HepG2 (cell line): Measurements from ENCODE around the gene CNOT1. TPM values are rescaled to one million over a fixed set of nuclear protein-coding genes. Genes with fewer than 3 reads are reported as not detected.

Experiments
- ATAC-seq: fragments of 200-7000 bp; cut with Tn5 transposase; 3 replicates; pipeline ENCODE4 v1.9.1; 2020; ENCODE audit warnings: mild to moderate bottlenecking, moderate library complexity
- BruUV-seq: library from RNA; stranded (reverse); fragments of 400-500 nt; replicated peaks from 2 replicates; lab custom pipeline; 2021; lab: Mats Ljungman, UMichigan
- CTCF ChIA-PET: fragments of 300-600 bp; formaldehyde crosslinking; extraction: SDS; loops from one replicate; lab custom pipeline; 2021; ENCODE audit warnings: low total read pairs, inconsistent platforms, low intra/inter-chr PET ratio; lab: Yijun Ruan, JAX
- POLR2A ChIA-PET: fragments of 350-600 bp; sonication (Branson Sonifier 250); formaldehyde crosslinking; loops from one replicate; lab custom pipeline; 2020; ENCODE audit warnings: antibody characterized with exemption, inconsistent platforms; lab: Yijun Ruan, JAX
- DNase-seq: peaks from one replicate; pipeline ENCODE4 v3.0.0-alpha.2; 2015; ENCODE audit warnings: low spot score
- FAIRE-seq: peaks from 3 replicates; lab custom pipeline; 2011; peaks lifted over from hg19 to GRCh38; lab: Jason Lieb, UNC
- H2AFZ ChIP-seq: one replicate; pipeline ENCODE4 v1.6.1; 2011; ENCODE audit warnings: low read length, inconsistent platforms
- H3K27ac ChIP-seq: fragments of 300-600 bp; 3 replicates; pipeline ENCODE4 v1.8.0; 2011; ENCODE audit warnings: mixed run types, mild to moderate bottlenecking, mixed read lengths, low read length, inconsistent platforms; ENCODE audit not compliant: insufficient read depth; ENCODE audit errors: extremely low read length
- H3K27me3 ChIP-seq, 2 experiments: fragments of 200-600 bp in 1 of 2; 2 replicates in 1 of 2; 3 replicates in 1 of 2; pipeline versions ENCODE4 v1.6.0 to v1.8.0; 2011; ENCODE audit warnings: low read length in 2 of 2, mild to moderate bottlenecking in 2 of 2, moderate library complexity in 2 of 2, inconsistent platforms in 1 of 2; ENCODE audit not compliant: insufficient read depth in 2 of 2, control insufficient read depth in 1 of 2
- H3K36me3 ChIP-seq, 2 experiments: fragments of 200-600 bp in 1 of 2; replicated peaks in 1 of 2; 2 replicates in 1 of 2; 3 replicates in 1 of 2; pipeline versions ENCODE4 v1.5.1 to v1.8.0; 2011; ENCODE audit warnings: low read length in 2 of 2, inconsistent platforms in 1 of 2; ENCODE audit not compliant: insufficient read depth in 2 of 2, control insufficient read depth in 1 of 2
- H3K4me1 ChIP-seq: 2 replicates; pipeline ENCODE4 v1.5.1; 2012; ENCODE audit warnings: low read length, inconsistent platforms; ENCODE audit not compliant: insufficient read depth
- H3K4me2 ChIP-seq: 2 replicates; pipeline ENCODE4 v1.6.0; 2011; ENCODE audit warnings: low read depth, low read length, inconsistent platforms
- H3K4me3 ChIP-seq, 3 experiments: fragments of 200-600 bp in 1 of 3; sonication (generic), shearing (Covaris generic) in 1 of 3; replicated peaks in 1 of 3; 2 replicates each; pipeline ENCODE4 v1.5.1; 2011 to 2016; ENCODE audit warnings: low read length in 3 of 3, inconsistent platforms in 2 of 3, low read depth in 2 of 3, mild to moderate bottlenecking in 2 of 3, control low read depth in 1 of 3, mixed read lengths in 1 of 3; ENCODE audit not compliant: insufficient read depth in 1 of 3
- H3K79me2 ChIP-seq: one replicate; pipeline ENCODE4 v1.6.1; 2011; ENCODE audit warnings: low read length, inconsistent platforms; ENCODE audit not compliant: insufficient read depth
- H3K9ac ChIP-seq: 2 replicates; pipeline ENCODE4 v1.6.0; 2011; ENCODE audit warnings: mild to moderate bottlenecking, low read depth, low read length, inconsistent platforms; ENCODE audit not compliant: insufficient read depth
- H3K9me3 ChIP-seq: 2 replicates; pipeline ENCODE4 v1.5.1; 2012; ENCODE audit warnings: mild to moderate bottlenecking, low read length
- H4K20me1 ChIP-seq: 2 replicates; pipeline ENCODE4 v1.6.0; 2011; ENCODE audit warnings: inconsistent platforms, mild to moderate bottlenecking, low read length, moderate library complexity; ENCODE audit not compliant: insufficient read depth
- GABPA ChIP-seq, 2 experiments: IDR thresholded peaks; 2 replicates each; pipeline ENCODE4 v1.6.1; 2011 to 2016; ENCODE audit warnings: low read depth in 2 of 2, low read length in 1 of 2, missing biosample characterization in 1 of 2, missing genetic modification characterization in 1 of 2
- GABPB1 ChIP-seq: IDR thresholded peaks from 2 replicates; pipeline ENCODE4 v1.6.1; 2016; ENCODE audit warnings: mild to moderate bottlenecking, missing genetic modification reagents, moderate library complexity, missing compliant biosample characterization
- HHEX ChIP-seq: IDR thresholded peaks from 2 replicates; pipeline ENCODE4 v1.6.1; 2016; ENCODE audit warnings: control low read depth
- NR2C2 ChIP-seq: sonication (generic); formaldehyde crosslinking; IDR thresholded peaks from 2 replicates; pipeline ENCODE4 v1.4.0; 2020; ENCODE audit warnings: missing genetic modification reagents, mild to moderate bottlenecking, moderate library complexity, borderline replicate concordance
- TBX3 ChIP-seq: fragments of 450-650 bp; IDR thresholded peaks from 2 replicates; pipeline ENCODE4 v1.6.1; 2017; ENCODE audit warnings: antibody characterized with exemption, mild to moderate bottlenecking, inconsistent platforms, borderline replicate concordance
- ZNF543 ChIP-seq: sonication (generic); formaldehyde crosslinking; IDR thresholded peaks from 2 replicates; pipeline ENCODE4 v1.4.0; 2020; ENCODE audit warnings: mild to moderate bottlenecking, missing genetic modification reagents
- ZNF550 ChIP-seq: sonication (generic); formaldehyde crosslinking; IDR thresholded peaks from 2 replicates; pipeline ENCODE4 v1.4.0; 2020; ENCODE audit warnings: mild to moderate bottlenecking, missing genetic modification reagents, borderline replicate concordance
- WGBS: methylation state at CpG from one replicate; pipeline ENCODE4 v1.1.6; 2017; ENCODE audit warnings: low lambda C conversion rate; 5-methylcytosine and 5-hydroxymethylcytosine counted together
- in situ Hi-C: cut with HindIII; loops from 2 replicates; pipeline ENCODE4 v1.10.0; 2017; ENCODE audit warnings: low pct_unique_long_range_greater_than_20kb; ENCODE audit not compliant: extremely low pct_ligation_motif_present
- intact Hi-C: fragments of 100-400 bp; cut with micrococcal nuclease; formaldehyde crosslinking; loops from one replicate; pipeline ENCODE4 v1.10.0; 2022; ENCODE audit not compliant: unreplicated experiment
- polyA plus RNA-seq, 8 experiments: library from polyadenylated mRNA; depleted of rRNA in 3 of 8; stranded (reverse) in 7 of 8; unstranded in 1 of 8; fragments of >200 nt; fragmentation: Illumina TruSeq in 4 of 8; extraction: Trizol in 4 of 8; gene quantifications; 2 replicates each; pipeline versions ENCODE4 v1.2.1 to v1.2.3, GENCODE V29; 2011 to 2016; ENCODE audit warnings: low read depth in 4 of 8, missing spikeins in 1 of 8, mixed read lengths in 1 of 8; ENCODE audit not compliant: insufficient read depth in 1 of 8
- total RNA-seq, 5 experiments: library from RNA; depleted of rRNA; stranded (reverse); fragments of >200 nt; fragmentation: Illumina TruSeq; extraction: Trizol; gene quantifications; 2 replicates each; pipeline ENCODE4 v1.2.3, GENCODE V29; 2016; ENCODE audit warnings: low read depth in 1 of 5
- TF ChIP-seq, protein P1 (sequence below): sonication (generic); formaldehyde crosslinking; IDR thresholded peaks from 2 replicates; pipeline ENCODE4 v1.4.0; 2020; ENCODE audit warnings: mild to moderate bottlenecking, missing genetic modification reagents

CNOT1 gene
- total and polyA plus RNA-seq, 2 of the 13 experiments (the other 11 are each of a cell fraction or from before 2014, with no cell fraction given): 188 to 232 TPM

DNA sequence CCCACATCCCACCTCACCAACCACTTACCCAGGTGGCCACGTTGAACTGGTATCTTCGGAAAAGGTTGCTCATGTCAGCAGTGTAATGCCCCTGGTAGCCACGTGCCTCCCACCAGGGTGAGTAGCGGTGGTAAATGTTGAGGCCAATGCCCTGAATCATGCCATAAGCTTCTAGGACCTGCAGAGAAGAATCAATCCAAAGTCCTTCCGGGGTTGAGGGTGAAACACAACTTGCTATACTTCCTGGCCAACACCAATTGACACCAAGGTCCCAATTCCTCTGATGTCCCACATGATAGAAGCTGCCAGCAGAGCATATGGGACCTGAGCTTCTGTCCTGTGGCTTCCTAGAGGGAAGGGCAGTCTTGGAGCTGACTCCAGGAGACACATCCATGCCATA is 11.3 kb upstream of the CNOT1 start:
- FAIRE-seq: no peak

GRCh38 chr16:58639836-58640235 is 10.2 kb upstream of the CNOT1 start:
- in situ Hi-C loops: loop anchor here (10.0 kb wide), 2 partner anchors 125 to 305 kb away; partner anchors contain the start of gene SETD6

More for the DNA sequence above, 11.3 kb upstream of the CNOT1 start:
- Histone ChIP-seq H2AFZ (no peak overlapping the region), H3K27me3 (no peaks in the 10 kb centered on the region; a peak in 1 of 5 replicates), H3K4me3 (no peak overlapping the region), H3K4me1 (peaks cover 30% of the 10 kb centered on the region), H3K36me3 (no peaks in the 10 kb centered on the region), H3K27ac (no peak overlapping the region), H3K9ac (no peak overlapping the region), H4K20me1 (no peaks in the 10 kb centered on the region), H3K79me2 (no peaks in the 10 kb centered on the region), H3K4me2 (no peak overlapping the region), H3K9me3 (no peaks in the 10 kb centered on the region)
- no peak for TF ChIP-seq ZNF543
- peak; percentile 45; the same call in 1 of the 2 replicates for TF ChIP-seq GABPB1 (CRISPR knock-in tag)
- TF ChIP-seq NR2C2: peak; percentile 86
- TF ChIP-seq, protein P1, sequence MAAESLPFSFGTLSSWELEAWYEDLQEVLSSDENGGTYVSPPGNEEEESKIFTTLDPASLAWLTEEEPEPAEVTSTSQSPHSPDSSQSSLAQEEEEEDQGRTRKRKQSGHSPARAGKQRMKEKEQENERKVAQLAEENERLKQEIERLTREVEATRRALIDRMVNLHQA (CRISPR knock-in tag): no peak
- TF ChIP-seq ZNF550 (CRISPR knock-in tag): no peak
- peak; percentile 18; the same call in 1 of the 2 replicates for TF ChIP-seq GABPA (IDR thresholded peaks at IDR 0.05; ENCODE audit: low read depth, low read length)
- peak; percentile 67 for TF ChIP-seq GABPA (CRISPR knock-in tag; IDR thresholded peaks at IDR 0.05; ENCODE audit: low read depth)
- no TSS peak for BruUV-seq
- ATAC-seq (no peak), DNase-seq (no peak)
- 70% methylated on average over 4 of the region's 5 CpGs for WGBS
- intact Hi-C loops: no loop called here
- ChIA-PET CTCF (no interaction called here), POLR2A (interaction anchor here (0.9 to 1.6 kb wide), 2 partner anchors 12 to 14 kb away, joined by 3 to 4 read pairs; no protein-coding TSS in a partner anchor)
- in situ Hi-C loops: no loop called here

More at GRCh38 chr16:58639836-58640235, 10.2 kb upstream of the CNOT1 start:
- Histone ChIP-seq H2AFZ (no peak overlapping the region), H3K4me3 (no peak overlapping the region), H3K9ac (no peak overlapping the region)
- ATAC-seq: no peak
- FAIRE-seq: no peak
- TF ChIP-seq TBX3 (peak; percentile 62; the same call in 1 of the 2 replicates), GABPA (IDR thresholded peaks at IDR 0.05; ENCODE audit: low read depth, low read length) (no peak), GABPA (CRISPR knock-in tag; IDR thresholded peaks at IDR 0.05; ENCODE audit: low read depth) (no peak), HHEX (CRISPR knock-in tag) (0 out of 2 replicates have a peak, but pooled peaks have one; percentile 44)
- TF ChIP-seq, all 625 proteins: peak for 2
- no peak for DNase-seq
- Histone ChIP-seq H3K9me3 (no peaks in the 10 kb centered on the region), H3K4me1 (peaks cover 41% of the 10 kb centered on the region), H3K27me3 (no peaks in the 10 kb centered on the region; a peak in 1 of 5 replicates), H3K79me2 (no peaks in the 10 kb centered on the region), H3K4me2 (no peak overlapping the region), H3K27ac (no peak overlapping the region), H3K36me3 (no peaks in the 10 kb centered on the region), H4K20me1 (no peaks in the 10 kb centered on the region)
- 46% methylated on average over 8 of the region's 8 CpGs for WGBS
- intact Hi-C loops: loop anchor here (5.0 kb wide), 2 partner anchors 68 to 303 kb away; no protein-coding TSS in a partner anchor
- BruUV-seq: no TSS peak
- CTCF ChIA-PET: no interaction called here
- POLR2A ChIA-PET: no interaction called here
